Suppressor macrophage (primary cell): ENCODE data around the gene UBE2V1.
A peak's percentile ranks its signal among the peaks of the same experiment; 100 is the strongest.

ENCODE experiments used
- DNase-seq, 4 experiments: peaks; one replicate each; pipeline ENCODE4 v3.0.0-alpha.2; 2020 to 2022

The UBE2V1 gene

GRCh38 chr20:50042370-50043313 is 70.3 kb downstream of the UBE2V1 start:
- DNase-seq = no peak

GRCh38 chr20:50041246-50041873 is 71.6 kb downstream of the UBE2V1 start:
- DNase-seq = peak; percentile 29 to 63 (median 53)

- DNase-seq = no peak
Observed at GRCh38 chr20:50040432-50041245, 72.3 kb downstream of the UBE2V1 start.

GRCh38 chr20:50039706-50040431 is 73.1 kb downstream of the UBE2V1 start:
- DNase-seq = no peak

GRCh38 chr20:50038574-50038991 is 74.4 kb downstream of the UBE2V1 start:
- no peak for DNase-seq

GRCh38 chr20:50038169-50038568 is 74.8 kb downstream of the UBE2V1 start:
- DNase-seq = no peak

GRCh38 chr20:50037575-50037974 is 75.4 kb downstream of the UBE2V1 start:
- no peak for DNase-seq

GRCh38 chr20:50037123-50037522 is 75.8 kb downstream of the UBE2V1 start:
- DNase-seq = no peak

GRCh38 chr20:50036703-50037102 is 76.2 kb downstream of the UBE2V1 start:
- no peak for DNase-seq

- DNase-seq = no peak
Observed at GRCh38 chr20:50034567-50035180, 78.3 kb downstream of the UBE2V1 start.

GRCh38 chr20:50032955-50033666 is 79.8 kb downstream of the UBE2V1 start:
- DNase-seq = peak in 2 of 4 experiments; percentile 26 to 43
